HL-60 (cell line): ENCODE measurements around the gene CLSTN2.

Experiments used
- DNase-seq, 2 experiments: peaks; one replicate each; pipeline ENCODE4 v3.0.0-alpha.2; 2010 to 2020; ENCODE audit warnings: low read depth in 1 of 2, low spot score in 1 of 2
- H3K27ac ChIP-seq: fragments of 250-450 bp; sonication (Bioruptor Pico); replicated peaks from 2 replicates; pipeline ENCODE4 v1.5.1; 2020; ENCODE audit warnings: mild to moderate bottlenecking, moderate library complexity
- H3K27me3 ChIP-seq: fragments of 250-450 bp; sonication (Bioruptor Pico); 2 replicates; pipeline ENCODE4 v1.5.1; 2021; ENCODE audit warnings: mild to moderate bottlenecking, moderate library complexity; ENCODE audit not compliant: insufficient read depth, poor library complexity, severe bottlenecking
- H3K4me3 ChIP-seq: replicated peaks from 2 replicates; pipeline ENCODE4 v1.5.1; 2011; ENCODE audit warnings: mild to moderate bottlenecking, control low read depth, low read length; ENCODE audit not compliant: insufficient read depth
- CTCF ChIP-seq: IDR thresholded peaks from one replicate; pipeline ENCODE4 v1.5.1; 2011; ENCODE audit warnings: low read length, control low read depth, inconsistent platforms; ENCODE audit not compliant: insufficient read depth
- GABPA ChIP-seq: IDR thresholded peaks from 2 replicates; pipeline ENCODE4 v1.6.1; 2012; ENCODE audit warnings: low read depth
- POLR2AphosphoS5 ChIP-seq: IDR thresholded peaks from 2 replicates; pipeline ENCODE4 v1.6.1; 2012; ENCODE audit warnings: low read depth
- REST ChIP-seq: IDR thresholded peaks from 2 replicates; pipeline ENCODE4 v1.6.1; 2012; ENCODE audit warnings: low read depth; ENCODE audit not compliant: insufficient replicate concordance
- SPI1 ChIP-seq: IDR thresholded peaks from 2 replicates; pipeline ENCODE4 v1.6.1; 2012; ENCODE audit warnings: low read depth, mild to moderate bottlenecking, borderline replicate concordance

The CLSTN2 gene

GRCh38 chr3:140292170-140292569 is 357.2 kb downstream of the CLSTN2 start:
- H3K4me3 ChIP-seq = no peak overlapping the region
- no peaks in the 10 kb centered on the region for H3K27me3 ChIP-seq
- no peak overlapping the region for H3K27ac ChIP-seq
- DNase-seq = no peak
- TF ChIP-seq CTCF (no peak), REST (no peak), SPI1 (no peak), POLR2AphosphoS5 (no peak), GABPA (no peak)

- DNase-seq = no peak
- Histone ChIP-seq H3K27ac (no peak overlapping the region), H3K4me3 (no peak overlapping the region), H3K27me3 (no peaks in the 10 kb centered on the region)
- no peak for TF ChIP-seq REST
- no peak for TF ChIP-seq POLR2AphosphoS5
Observed at GRCh38 chr3:140292684-140293083, 357.7 kb downstream of the CLSTN2 start.

GRCh38 chr3:140294058-140294457 is 359.1 kb downstream of the CLSTN2 start:
- no peak for DNase-seq
- Histone ChIP-seq H3K27me3 (no peaks in the 10 kb centered on the region), H3K27ac (no peak overlapping the region), H3K4me3 (no peak overlapping the region)
- TF ChIP-seq GABPA (no peak), REST (no peak), SPI1 (no peak), CTCF (no peak), POLR2AphosphoS5 (no peak)

GRCh38 chr3:140296796-140297352 is 361.9 kb downstream of the CLSTN2 start:
- H3K27me3 ChIP-seq = no peaks in the 10 kb centered on the region
- TF ChIP-seq SPI1 (no peak), CTCF (no peak), GABPA (no peak), POLR2AphosphoS5 (no peak), REST (no peak)
- no peak for DNase-seq
- no peak overlapping the region for H3K27ac ChIP-seq
- H3K4me3 ChIP-seq = no peak overlapping the region
